Measurements from ENCODE around the gene ARID4A. TPM values are rescaled to one million over a fixed set of nuclear protein-coding genes. Genes with fewer than 3 reads are reported as not detected.

The ARID4A gene
- total and polyA plus RNA-seq, 2 of the 13 experiments (the other 11 are each of a cell fraction or from before 2014, with no cell fraction given), result 7.2 to 9.7 TPM

- TF ChIP-seq ZNF292 (CRISPR knock-in tag; IDR thresholded peaks at IDR 0.05; ENCODE audit: borderline replicate concordance, low read depth) (no peak), TOE1 (CRISPR knock-in tag; IDR thresholded peaks at IDR 0.05) (no peak), ZSCAN9 (CRISPR knock-in tag; IDR thresholded peaks at IDR 0.05; ENCODE audit: borderline replicate concordance) (0 out of 2 replicates have a peak, but pooled peaks have one; percentile 30), ZBTB7A (CRISPR knock-in tag; IDR thresholded peaks at IDR 0.05) (no peak), KAT8 (CRISPR knock-in tag; IDR thresholded peaks at IDR 0.05) (peak; percentile 65; the same call in 1 of the 2 replicates), MBNL3 (CRISPR knock-in tag; conservative IDR thresholded peaks at IDR 0.05) (no peak), KDM5A (IDR thresholded peaks at IDR 0.05; ENCODE audit: borderline replicate concordance, low read length) (no peak), NFKB2 (CRISPR knock-in tag; IDR thresholded peaks at IDR 0.05; ENCODE audit: borderline replicate concordance) (no peak), TFAP4 (IDR thresholded peaks at IDR 0.05; ENCODE audit: borderline replicate concordance, low read depth) (0 out of 2 replicates have a peak, but pooled peaks have one; percentile 49), ZNF446 (CRISPR knock-in tag; IDR thresholded peaks at IDR 0.05) (no peak), PHF20 (CRISPR knock-in tag; IDR thresholded peaks at IDR 0.05) (no peak), JUNB (CRISPR knock-in tag; IDR thresholded peaks at IDR 0.05; ENCODE audit: borderline replicate concordance) (no peak), CEBPB (IDR thresholded peaks at IDR 0.05; ENCODE audit: borderline replicate concordance, low read depth, low read length) (no peak), BRCA1 (CRISPR knock-in tag; IDR thresholded peaks at IDR 0.05) (0 out of 2 replicates have a peak, but pooled peaks have one; percentile 48), NR3C1 (CRISPR knock-in tag; IDR thresholded peaks at IDR 0.05) (no peak), MYC (CRISPR knock-in tag; IDR thresholded peaks at IDR 0.05; ENCODE audit: borderline replicate concordance) (no peak), ZMYM3 (CRISPR knock-in tag; IDR thresholded peaks at IDR 0.05) (no peak), U2AF1 (optimal IDR thresholded peaks at IDR 0.05; ENCODE audit: low read depth, low read length) (no peak), PAX8 (CRISPR knock-in tag; IDR thresholded peaks at IDR 0.05; ENCODE audit: borderline replicate concordance) (no peak)
- TF ChIP-seq, protein P1, sequence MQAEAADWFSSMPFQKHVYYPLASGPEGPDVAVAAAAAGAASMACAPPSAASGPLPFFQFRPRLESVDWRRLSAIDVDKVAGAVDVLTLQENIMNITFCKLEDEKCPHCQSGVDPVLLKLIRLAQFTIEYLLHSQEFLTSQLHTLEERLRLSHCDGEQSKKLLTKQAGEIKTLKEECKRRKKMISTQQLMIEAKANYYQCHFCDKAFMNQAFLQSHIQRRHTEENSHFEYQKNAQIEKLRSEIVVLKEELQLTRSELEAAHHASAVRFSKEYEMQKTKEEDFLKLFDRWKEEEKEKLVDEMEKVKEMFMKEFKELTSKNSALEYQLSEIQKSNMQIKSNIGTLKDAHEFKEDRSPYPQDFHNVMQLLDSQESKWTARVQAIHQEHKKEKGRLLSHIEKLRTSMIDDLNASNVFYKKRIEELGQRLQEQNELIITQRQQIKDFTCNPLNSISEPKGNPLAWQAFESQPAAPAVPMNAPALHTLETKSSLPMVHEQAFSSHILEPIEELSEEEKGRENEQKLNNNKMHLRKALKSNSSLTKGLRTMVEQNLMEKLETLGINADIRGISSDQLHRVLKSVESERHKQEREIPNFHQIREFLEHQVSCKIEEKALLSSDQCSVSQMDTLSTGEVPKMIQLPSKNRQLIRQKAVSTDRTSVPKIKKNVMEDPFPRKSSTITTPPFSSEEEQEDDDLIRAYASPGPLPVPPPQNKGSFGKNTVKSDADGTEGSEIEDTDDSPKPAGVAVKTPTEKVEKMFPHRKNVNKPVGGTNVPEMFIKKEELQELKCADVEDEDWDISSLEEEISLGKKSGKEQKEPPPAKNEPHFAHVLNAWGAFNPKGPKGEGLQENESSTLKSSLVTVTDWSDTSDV (CRISPR knock-in tag; IDR thresholded peaks at IDR 0.05), result no peak
- TF ChIP-seq, protein P2, sequence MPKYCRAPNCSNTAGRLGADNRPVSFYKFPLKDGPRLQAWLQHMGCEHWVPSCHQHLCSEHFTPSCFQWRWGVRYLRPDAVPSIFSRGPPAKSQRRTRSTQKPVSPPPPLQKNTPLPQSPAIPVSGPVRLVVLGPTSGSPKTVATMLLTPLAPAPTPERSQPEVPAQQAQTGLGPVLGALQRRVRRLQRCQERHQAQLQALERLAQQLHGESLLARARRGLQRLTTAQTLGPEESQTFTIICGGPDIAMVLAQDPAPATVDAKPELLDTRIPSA (CRISPR knock-in tag; IDR thresholded peaks at IDR 0.05; ENCODE audit: borderline replicate concordance), result no peak
- TF ChIP-seq, protein P3, sequence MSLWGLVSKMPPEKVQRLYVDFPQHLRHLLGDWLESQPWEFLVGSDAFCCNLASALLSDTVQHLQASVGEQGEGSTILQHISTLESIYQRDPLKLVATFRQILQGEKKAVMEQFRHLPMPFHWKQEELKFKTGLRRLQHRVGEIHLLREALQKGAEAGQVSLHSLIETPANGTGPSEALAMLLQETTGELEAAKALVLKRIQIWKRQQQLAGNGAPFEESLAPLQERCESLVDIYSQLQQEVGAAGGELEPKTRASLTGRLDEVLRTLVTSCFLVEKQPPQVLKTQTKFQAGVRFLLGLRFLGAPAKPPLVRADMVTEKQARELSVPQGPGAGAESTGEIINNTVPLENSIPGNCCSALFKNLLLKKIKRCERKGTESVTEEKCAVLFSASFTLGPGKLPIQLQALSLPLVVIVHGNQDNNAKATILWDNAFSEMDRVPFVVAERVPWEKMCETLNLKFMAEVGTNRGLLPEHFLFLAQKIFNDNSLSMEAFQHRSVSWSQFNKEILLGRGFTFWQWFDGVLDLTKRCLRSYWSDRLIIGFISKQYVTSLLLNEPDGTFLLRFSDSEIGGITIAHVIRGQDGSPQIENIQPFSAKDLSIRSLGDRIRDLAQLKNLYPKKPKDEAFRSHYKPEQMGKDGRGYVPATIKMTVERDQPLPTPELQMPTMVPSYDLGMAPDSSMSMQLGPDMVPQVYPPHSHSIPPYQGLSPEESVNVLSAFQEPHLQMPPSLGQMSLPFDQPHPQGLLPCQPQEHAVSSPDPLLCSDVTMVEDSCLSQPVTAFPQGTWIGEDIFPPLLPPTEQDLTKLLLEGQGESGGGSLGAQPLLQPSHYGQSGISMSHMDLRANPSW (CRISPR knock-in tag; IDR thresholded peaks at IDR 0.05; ENCODE audit: borderline replicate concordance), result no peak
Measured at GRCh38 chr14:58287607-58288042, 10.7 kb upstream of the ARID4A start (continued).

Data from HepG2 (cell line).